NCI-H1092 treated with DMSO at 0.1 percent for 48 hours (cell line): ENCODE measurements around the gene PIP5K1B.
"Not testable (repeated sequence)": the region's sequence is repeated elsewhere in the genome, so short reads cannot be mapped to it uniquely, and the experiment has no call there.

ENCODE experiments used
- DNase-seq: peaks from one replicate; lab custom pipeline; 2025; lab: John Stamatoyannopoulos, UW

The PIP5K1B gene

DNA sequence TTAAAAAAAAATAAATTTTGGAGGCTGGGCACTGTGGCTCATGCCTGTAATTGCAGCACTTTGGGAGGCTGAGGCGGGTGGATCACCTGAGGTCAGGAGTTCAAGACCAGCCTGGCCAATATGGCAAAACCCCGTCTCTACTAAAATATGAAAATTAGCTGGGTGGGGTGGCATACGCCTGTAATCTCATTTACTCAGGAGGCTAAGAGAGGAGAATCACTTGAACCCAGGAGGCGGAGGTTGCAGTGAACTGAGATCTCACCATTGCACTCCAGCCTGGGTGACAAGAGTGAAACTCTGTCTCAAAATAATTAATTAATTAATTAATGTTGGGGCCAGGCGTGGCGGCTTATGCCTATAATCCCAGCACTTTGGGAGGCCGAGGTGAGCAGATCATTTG is 281.9 kb downstream of the PIP5K1B start:
- not testable (repeated sequence) for DNase-seq

- DNase-seq = no peak
These were observed 286.4 kb downstream of the PIP5K1B start for GRCh38 chr9:68991457-68991856.

GRCh38 chr9:68995776-68996175 is 290.7 kb downstream of the PIP5K1B start:
- no peak for DNase-seq

DNA sequence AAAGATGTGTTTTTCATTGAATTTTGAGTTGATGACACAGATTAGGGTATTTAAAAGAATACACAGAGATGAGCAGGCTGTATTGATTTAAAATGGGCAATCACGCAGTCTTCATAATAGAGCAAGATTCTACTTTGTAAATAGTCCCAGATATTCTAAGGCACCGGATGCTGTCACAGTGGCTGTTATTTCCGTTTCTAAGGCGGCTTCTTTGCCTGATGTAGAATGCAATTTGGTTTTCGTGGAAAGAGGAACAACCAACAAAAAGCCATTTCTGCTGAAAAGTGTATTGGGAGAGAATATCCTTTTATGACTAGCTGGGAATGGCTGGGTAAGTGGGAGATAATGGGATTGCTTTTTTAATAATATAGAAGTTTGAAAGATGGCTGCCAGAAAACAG is 291.4 kb downstream of the PIP5K1B start:
- DNase-seq = no peak

DNA sequence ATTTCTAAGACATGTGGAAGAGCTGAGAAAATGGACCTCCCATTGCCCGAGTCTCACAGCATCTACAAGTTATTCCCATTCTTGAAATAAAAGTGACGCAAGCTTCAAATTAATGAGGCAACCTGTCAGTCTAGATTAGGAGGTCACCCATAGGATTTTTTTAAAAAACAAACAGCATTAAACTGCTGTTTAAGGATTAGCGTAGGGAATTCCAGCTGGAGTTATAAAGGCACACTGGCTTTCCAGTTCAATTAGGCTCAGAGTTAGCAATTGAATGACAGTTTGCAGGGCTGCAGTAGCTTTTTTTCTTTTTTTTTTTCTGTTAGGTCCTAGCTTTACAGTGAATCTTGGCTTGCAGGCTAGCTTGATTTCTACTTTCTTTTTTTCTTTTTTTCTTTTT is 292.6 kb downstream of the PIP5K1B start:
- DNase-seq = no peak

- DNase-seq = no peak
These were observed 293.3 kb downstream of the PIP5K1B start for GRCh38 chr9:68998385-68998784.

DNA sequence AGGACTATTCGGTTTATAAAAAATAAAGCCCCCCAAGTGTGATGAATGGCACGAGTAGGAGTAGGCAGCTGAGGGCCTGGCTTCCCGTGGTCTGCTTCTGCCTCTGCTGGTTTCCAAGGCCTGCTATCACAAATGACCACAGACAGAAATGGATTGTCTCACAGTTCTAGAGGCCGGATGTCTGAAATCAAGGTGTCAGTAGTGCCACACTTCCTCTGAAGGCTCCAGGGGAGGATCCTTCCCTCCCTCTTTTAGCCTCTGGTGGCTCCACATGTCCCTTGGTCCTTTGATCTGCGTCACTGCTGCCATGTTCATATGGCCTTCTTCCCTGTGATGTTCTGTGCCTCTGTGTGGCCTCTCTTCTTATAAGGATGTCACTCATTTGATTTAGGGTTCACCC is 293.8 kb downstream of the PIP5K1B start:
- no peak for DNase-seq

GRCh38 chr9:68999393-69000105 is 294.5 kb downstream of the PIP5K1B start:
- DNase-seq = peak; percentile 69

- DNase-seq = no peak
These were observed 296.9 kb downstream of the PIP5K1B start for GRCh38 chr9:69001921-69002320.

- DNase-seq = no peak
These were observed 298.0 kb downstream of the PIP5K1B start for GRCh38 chr9:69003051-69003450.

DNA sequence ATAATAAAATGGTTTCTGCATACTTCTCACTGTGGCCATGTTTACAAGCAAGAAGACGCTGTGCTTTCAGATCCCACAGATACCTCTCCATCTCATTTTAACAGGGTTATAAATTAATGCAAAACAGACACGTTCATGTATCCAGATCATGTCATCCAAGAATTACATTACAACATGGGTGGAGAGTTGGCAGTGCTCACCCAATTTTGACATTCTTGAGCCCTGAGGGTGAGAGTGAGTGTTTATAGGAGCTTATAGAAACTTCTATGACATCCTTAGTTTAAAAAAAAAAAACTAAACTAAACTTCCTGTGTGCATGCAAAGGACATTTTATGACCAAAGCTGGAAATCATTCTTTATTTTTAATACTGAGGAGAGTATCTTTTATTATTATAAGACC is 299.8 kb downstream of the PIP5K1B start:
- DNase-seq = no peak

DNA sequence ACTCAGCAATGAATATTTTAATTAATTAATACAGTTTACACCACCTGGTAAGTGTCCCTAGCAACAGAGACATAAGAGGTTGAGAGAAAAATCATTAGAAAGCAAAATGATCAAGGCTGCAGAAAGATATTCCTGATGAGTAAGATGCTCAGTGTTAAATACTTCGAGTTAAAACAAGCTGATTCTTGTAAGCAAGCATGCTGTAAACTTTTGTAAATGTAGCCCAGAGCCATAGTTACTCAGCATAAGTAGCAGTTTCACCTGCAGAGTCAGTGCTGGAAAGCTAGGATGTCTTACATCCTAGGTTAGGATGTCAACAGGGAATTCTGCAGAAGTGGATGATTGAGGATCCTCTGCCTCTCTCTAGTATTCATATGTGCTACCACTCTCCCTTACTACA is 304.7 kb downstream of the PIP5K1B start:
- DNase-seq = no peak

GRCh38 chr9:69012696-69013381 is 307.8 kb downstream of the PIP5K1B start:
- no peak for DNase-seq

- DNase-seq = no peak
These were observed 308.3 kb downstream of the PIP5K1B start for GRCh38 chr9:69013382-69013727.

- no peak for DNase-seq
These were observed 309.0 kb downstream of the PIP5K1B start, which contains the start of gene PRKACG for GRCh38 chr9:69014013-69014412. Gene PRKACG (minus strand): TSS chr9:69014113. CDS start chr9:69014092, 21 bp downstream.

DNA sequence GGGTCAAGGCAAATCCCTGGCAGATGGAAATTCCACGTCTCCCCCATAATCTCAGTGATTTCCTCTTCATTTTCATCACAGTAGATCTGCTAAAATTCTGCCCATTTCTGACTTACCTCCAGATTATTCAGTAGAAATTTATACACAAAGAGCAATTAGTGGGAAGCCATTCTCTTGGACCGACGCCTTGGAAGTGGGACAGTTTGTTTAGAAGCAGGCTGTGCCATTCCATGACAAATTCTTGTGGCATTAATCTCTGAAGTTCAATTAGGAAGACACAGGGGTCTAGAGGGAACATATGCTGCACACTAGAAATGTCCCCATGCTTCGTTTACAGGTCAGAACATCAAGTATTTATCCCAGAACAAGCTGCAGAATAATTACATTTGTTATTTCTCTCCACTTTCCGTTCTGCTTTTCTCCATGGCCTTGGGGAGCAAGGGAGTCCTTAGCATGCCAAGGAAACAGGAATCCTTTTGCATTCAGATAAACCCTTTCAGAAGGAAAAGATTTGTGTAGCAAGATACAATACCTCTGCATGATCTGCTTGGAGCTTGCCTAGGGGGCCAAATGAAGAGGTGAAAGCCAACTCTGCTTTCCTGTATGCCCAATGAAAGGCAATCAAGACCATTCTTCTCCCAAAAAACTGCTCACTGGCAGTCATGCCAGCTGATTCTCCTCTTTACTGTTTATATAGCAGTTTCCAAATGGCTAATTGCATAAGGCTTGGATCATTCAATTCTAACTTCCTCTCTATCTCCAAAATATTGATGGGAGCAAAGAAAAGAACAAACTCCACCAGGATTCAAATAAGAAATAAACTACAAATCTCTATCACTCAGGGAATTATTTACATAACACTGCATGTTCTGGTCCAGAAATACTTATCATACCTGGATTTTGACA is 311.4 kb downstream of the PIP5K1B start:
- no peak for DNase-seq

- DNase-seq = no peak
These were observed 313.7 kb downstream of the PIP5K1B start for GRCh38 chr9:69018737-69019136.

DNA sequence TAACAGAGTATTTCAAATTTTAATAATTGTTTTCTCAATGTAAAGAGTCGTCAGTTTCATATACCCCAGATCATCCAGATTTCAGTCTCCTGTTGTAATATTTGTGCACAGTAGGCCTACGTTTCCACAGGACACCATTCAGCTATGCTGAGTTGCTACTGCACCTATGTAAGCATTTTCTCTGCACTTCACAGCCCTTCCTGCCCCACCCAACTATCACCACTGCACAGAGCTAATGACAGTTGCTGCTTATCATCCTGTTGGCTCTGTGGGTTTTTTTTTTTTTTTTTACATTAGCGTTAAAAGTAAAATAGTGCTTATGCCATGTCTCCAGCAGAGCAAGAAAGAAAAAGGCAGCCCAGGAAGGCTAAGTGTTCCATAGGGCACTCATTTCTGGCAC is 314.8 kb downstream of the PIP5K1B start:
- DNase-seq = no peak

GRCh38 chr9:69020301-69021145 is 315.5 kb downstream of the PIP5K1B start:
- DNase-seq = no peak

GRCh38 chr9:69023650-69024049 is 318.6 kb downstream of the PIP5K1B start:
- peak; percentile 14 for DNase-seq

DNA sequence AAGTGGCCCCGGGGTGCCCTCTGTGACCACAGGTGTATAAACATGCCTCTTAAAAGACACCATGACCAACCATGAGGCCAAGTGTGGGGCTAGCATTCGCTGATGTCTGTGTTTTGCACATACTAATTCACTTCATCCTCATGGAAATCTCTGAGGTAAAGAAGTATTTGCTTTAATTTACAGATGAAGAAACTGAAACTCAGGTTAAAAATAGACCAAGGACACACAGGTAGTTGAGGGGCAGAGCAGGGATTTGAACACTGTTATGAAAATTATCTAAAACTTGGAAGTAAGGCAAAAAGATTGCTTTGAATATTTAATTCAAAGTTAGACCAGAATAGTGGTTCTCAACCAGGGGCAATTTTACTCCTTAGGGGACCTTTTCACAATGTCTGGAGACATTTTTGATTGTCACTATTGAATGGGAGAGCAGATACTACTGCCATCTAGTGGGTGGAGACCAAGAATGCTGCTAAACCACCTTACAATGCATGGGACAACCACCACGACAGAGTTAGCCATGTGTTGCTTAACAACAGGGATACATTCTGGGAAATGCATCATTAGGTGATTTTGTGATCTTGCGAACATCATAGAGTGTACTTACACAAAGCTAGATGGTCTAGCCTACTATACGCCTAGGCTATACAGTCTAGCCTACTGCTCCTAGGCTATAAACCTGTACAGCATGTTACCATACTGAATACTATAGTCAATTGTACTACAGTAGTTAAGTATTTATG is 322.5 kb downstream of the PIP5K1B start:
- DNase-seq = peak; percentile 46
